Activated T-helper 9 cell treated with anti-CD3 and anti-CD28 coated beads, Interleukin-2, amount 50 U/mL, for 16 hours (primary cell): Measurements from ENCODE around the gene KIAA0825.

Experiments
- DNase-seq: peaks from one replicate; pipeline ENCODE4 v3.0.0-alpha.2; 2020; ENCODE audit warnings: low read depth

Gene KIAA0825

GRCh38 chr5:94308442-94308841, 310.0 kb downstream of the KIAA0825 start:
- DNase-seq = no peak

GRCh38 chr5:94304146-94304545, 314.3 kb downstream of the KIAA0825 start:
- DNase-seq = no peak

- DNase-seq = no peak
These were observed 329.5 kb downstream of the KIAA0825 start for GRCh38 chr5:94288937-94289336.

GRCh38 chr5:94285984-94286383, 332.4 kb downstream of the KIAA0825 start:
- DNase-seq = no peak

- DNase-seq = no peak
These were observed 335.3 kb downstream of the KIAA0825 start for GRCh38 chr5:94283093-94283492.

GRCh38 chr5:94281236-94281801, 337.1 kb downstream of the KIAA0825 start:
- DNase-seq = no peak

- DNase-seq = no peak
These were observed 341.7 kb downstream of the KIAA0825 start for GRCh38 chr5:94276751-94277150.

GRCh38 chr5:94276048-94276447, 342.4 kb downstream of the KIAA0825 start:
- DNase-seq = no peak

GRCh38 chr5:94274707-94275106, 343.7 kb downstream of the KIAA0825 start:
- DNase-seq = no peak

GRCh38 chr5:94268226-94268625, 350.2 kb downstream of the KIAA0825 start:
- no peak for DNase-seq

GRCh38 chr5:94267350-94267899, 351.0 kb downstream of the KIAA0825 start:
- no peak for DNase-seq

GRCh38 chr5:94266170-94266569, 352.2 kb downstream of the KIAA0825 start:
- no peak for DNase-seq

- no peak for DNase-seq
These were observed 355.3 kb downstream of the KIAA0825 start for GRCh38 chr5:94263068-94263467.

GRCh38 chr5:94260096-94260495, 358.3 kb downstream of the KIAA0825 start:
- no peak for DNase-seq

- DNase-seq = no peak
These were observed 364.2 kb downstream of the KIAA0825 start for GRCh38 chr5:94254214-94254613.

- no peak for DNase-seq
These were observed 367.4 kb downstream of the KIAA0825 start for GRCh38 chr5:94250985-94251384.

GRCh38 chr5:94249430-94249829, 369.0 kb downstream of the KIAA0825 start:
- DNase-seq = no peak

- DNase-seq = no peak
These were observed 370.1 kb downstream of the KIAA0825 start for GRCh38 chr5:94248175-94248875.

GRCh38 chr5:94245608-94246007, 372.8 kb downstream of the KIAA0825 start:
- no peak for DNase-seq

- no peak for DNase-seq
These were observed 373.5 kb downstream of the KIAA0825 start for GRCh38 chr5:94244921-94245320.

GRCh38 chr5:94243612-94244011, 374.8 kb downstream of the KIAA0825 start:
- no peak for DNase-seq

- no peak for DNase-seq
These were observed 377.3 kb downstream of the KIAA0825 start for GRCh38 chr5:94240993-94241651.

GRCh38 chr5:94240596-94240992, 377.8 kb downstream of the KIAA0825 start:
- DNase-seq = no peak
